CD4-positive, alpha-beta T cell (primary cell): Measurements from ENCODE around the gene CCL17. TPM values are rescaled to one million over a fixed set of nuclear protein-coding genes. Genes with fewer than 3 reads are reported as not detected.

ENCODE experiments used
- ATAC-seq: fragments of 200-7000 bp; cut with Tn5 transposase; one replicate; pipeline ENCODE4 v1.10.0; 2022; ENCODE audit warnings: mild to moderate bottlenecking; ENCODE audit not compliant: poor library complexity
- CTCF ChIA-PET: fragments of 350-600 bp; sonication (Branson Sonifier 250); formaldehyde crosslinking; loops from one replicate; lab custom pipeline; 2021; ENCODE audit warnings: antibody characterized with exemption, inconsistent platforms; lab: Charles Lee
- POLR2A ChIA-PET: fragments of 350-600 bp; sonication (Branson Sonifier 250); formaldehyde crosslinking; loops from one replicate; lab custom pipeline; 2021; ENCODE audit warnings: antibody characterized with exemption, inconsistent platforms; lab: Charles Lee
- DNase-seq, 14 experiments: peaks; one replicate each; pipeline ENCODE4 v3.0.0-alpha.2; 2013 to 2020; ENCODE audit warnings: mixed read lengths in 2 of 14
- H3K27ac ChIP-seq, 2 donors: one replicate each; pipeline versions ENCODE4 v1.5.1 to v1.7.0; 2013; ENCODE audit warnings: low read length in 2 of 2, low read depth in 1 of 2, mild to moderate bottlenecking in 1 of 2
- H3K27me3 ChIP-seq, 2 experiments: 1 replicate in 1 of 2; 2 replicates in 1 of 2; pipeline versions ENCODE4 v1.6.1 to v1.7.0; 2013; ENCODE audit warnings: low read length in 2 of 2, control low read depth in 1 of 2, mild to moderate bottlenecking in 1 of 2, moderate library complexity in 1 of 2; ENCODE audit not compliant: insufficient read depth in 2 of 2, control insufficient read depth in 1 of 2
- H3K36me3 ChIP-seq: one replicate; pipeline ENCODE4 v1.6.1; 2013; ENCODE audit warnings: low read length, control low read depth; ENCODE audit not compliant: insufficient read depth
- H3K4me1 ChIP-seq: one replicate; pipeline ENCODE4 v1.6.1; 2013; ENCODE audit warnings: low read length, control low read depth; ENCODE audit not compliant: insufficient read depth
- H3K4me3 ChIP-seq: one replicate; pipeline ENCODE4 v1.5.1; 2013; ENCODE audit warnings: mild to moderate bottlenecking, low read length, moderate library complexity
- H3K9me3 ChIP-seq, 2 experiments: 1 replicate in 1 of 2; 2 replicates in 1 of 2; pipeline versions ENCODE4 v1.6.1 to v1.7.0; 2013; ENCODE audit warnings: low read length in 2 of 2, mild to moderate bottlenecking in 2 of 2, control low read depth in 1 of 2, moderate library complexity in 1 of 2; ENCODE audit not compliant: control insufficient read depth in 1 of 2, insufficient read depth in 1 of 2
- H3K27ac Mint-ChIP-seq: one replicate; pipeline ENCODE4 v1.8.0; 2020; ENCODE audit warnings: mixed read lengths
- H3K27me3 Mint-ChIP-seq: one replicate; pipeline ENCODE4 v1.8.0; 2021; ENCODE audit warnings: mixed read lengths
- H3K36me3 Mint-ChIP-seq: one replicate; pipeline ENCODE4 v1.8.0; 2021; ENCODE audit warnings: low read depth, mixed read lengths
- H3K4me1 Mint-ChIP-seq: one replicate; pipeline ENCODE4 v1.8.0; 2021; ENCODE audit warnings: low read depth, mixed read lengths
- H3K4me3 Mint-ChIP-seq: one replicate; pipeline ENCODE4 v1.8.0; 2020; ENCODE audit warnings: mild to moderate bottlenecking, mixed read lengths
- H3K9me3 Mint-ChIP-seq: one replicate; pipeline ENCODE4 v1.8.0; 2020; ENCODE audit warnings: mixed read lengths
- intact Hi-C, 2 experiments: fragments of 100-400 bp; cut with DNase I in 1 of 2; cut with micrococcal nuclease in 1 of 2; formaldehyde crosslinking; loops; one replicate each; pipeline versions ENCODE4 v1.15.1 to v1.9.0; 2023 to 2025; cut with DNase I, micrococcal nuclease
- total RNA-seq, 174 experiments: library from RNA in 2 of 174; stranded (reverse) in 2 of 174; gene quantifications; one replicate each; pipeline ENCODE4 v1.2.3 and lab custom pipeline; 2021 to 2026
- TF ChIP-seq, protein P1 (sequence below): fragments of 200-600 bp; IDR thresholded peaks from one replicate; pipeline ENCODE4 v1.8.0; 2022; ENCODE audit warnings: antibody characterized with exemption, mild to moderate bottlenecking

CCL17 gene
- total RNA-seq, 2 experiments from 2014 or later, result not detected

DNA sequence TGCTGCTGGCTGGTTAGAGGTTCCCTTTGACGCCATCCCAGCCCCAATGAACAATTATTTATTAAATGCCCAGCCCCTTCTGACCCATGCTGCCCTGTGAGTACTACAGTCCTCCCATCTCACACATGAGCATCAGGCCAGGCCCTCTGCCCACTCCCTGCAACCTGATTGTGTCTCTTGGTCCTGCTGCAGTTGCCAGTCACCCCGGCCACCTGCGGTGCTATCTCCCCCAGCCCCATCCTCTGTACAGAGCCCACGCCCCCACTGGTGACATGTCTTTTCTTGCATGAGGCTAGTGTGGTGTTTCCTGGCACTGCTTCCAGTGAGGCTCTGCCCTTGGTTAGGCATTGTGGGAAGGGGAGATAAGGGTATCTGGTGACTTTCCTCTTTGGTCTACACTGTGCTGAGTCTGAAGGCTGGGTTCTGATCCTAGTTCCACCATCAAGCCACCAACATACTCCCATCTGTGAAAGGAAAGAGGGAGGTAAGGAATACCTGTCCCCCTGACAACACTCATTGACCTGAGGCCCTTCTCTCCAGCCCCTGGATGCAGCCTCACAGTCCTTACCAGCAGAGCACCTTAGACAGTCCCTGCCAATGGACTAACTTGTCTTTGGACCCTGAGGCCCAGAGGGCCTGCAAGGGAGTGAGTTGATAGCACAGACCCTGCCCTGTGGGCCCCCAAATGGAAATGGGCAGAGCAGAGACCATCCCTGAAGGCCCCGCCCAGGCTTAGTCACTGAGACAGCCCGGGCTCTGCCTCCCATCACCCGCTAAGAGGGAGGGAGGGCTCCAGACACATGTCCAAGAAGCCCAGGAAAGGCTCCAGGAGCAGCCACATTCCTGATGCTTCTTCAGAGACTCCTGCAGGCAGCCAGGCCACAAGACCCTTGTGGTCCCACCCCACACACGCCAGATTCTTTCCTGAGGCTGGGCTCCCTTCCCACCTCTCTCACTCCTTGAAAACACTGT, 21.0 kb upstream of the CCL17 start:
- Histone ChIP-seq H3K9me3 (no peaks in the 10 kb centered on the region), H3K4me3 (no peak overlapping the region), H3K36me3 (no peaks in the 10 kb centered on the region), H3K27me3 (peaks cover 0 to 2% of the 10 kb centered on the region in 2 experiments), H3K4me1 (peaks cover 4% of the 10 kb centered on the region), H3K27ac (no peak overlapping the region)
- Mint-ChIP-seq H3K4me3 (no peak overlapping the region), H3K9me3 (no peaks in the 10 kb centered on the region), H3K27me3 (no peaks in the 10 kb centered on the region), H3K4me1 (no peaks in the 10 kb centered on the region), H3K27ac (no peak overlapping the region), H3K36me3 (no peaks in the 10 kb centered on the region)
- ChIA-PET CTCF (no interaction called here), POLR2A (no interaction called here)
- TF ChIP-seq, protein P1, sequence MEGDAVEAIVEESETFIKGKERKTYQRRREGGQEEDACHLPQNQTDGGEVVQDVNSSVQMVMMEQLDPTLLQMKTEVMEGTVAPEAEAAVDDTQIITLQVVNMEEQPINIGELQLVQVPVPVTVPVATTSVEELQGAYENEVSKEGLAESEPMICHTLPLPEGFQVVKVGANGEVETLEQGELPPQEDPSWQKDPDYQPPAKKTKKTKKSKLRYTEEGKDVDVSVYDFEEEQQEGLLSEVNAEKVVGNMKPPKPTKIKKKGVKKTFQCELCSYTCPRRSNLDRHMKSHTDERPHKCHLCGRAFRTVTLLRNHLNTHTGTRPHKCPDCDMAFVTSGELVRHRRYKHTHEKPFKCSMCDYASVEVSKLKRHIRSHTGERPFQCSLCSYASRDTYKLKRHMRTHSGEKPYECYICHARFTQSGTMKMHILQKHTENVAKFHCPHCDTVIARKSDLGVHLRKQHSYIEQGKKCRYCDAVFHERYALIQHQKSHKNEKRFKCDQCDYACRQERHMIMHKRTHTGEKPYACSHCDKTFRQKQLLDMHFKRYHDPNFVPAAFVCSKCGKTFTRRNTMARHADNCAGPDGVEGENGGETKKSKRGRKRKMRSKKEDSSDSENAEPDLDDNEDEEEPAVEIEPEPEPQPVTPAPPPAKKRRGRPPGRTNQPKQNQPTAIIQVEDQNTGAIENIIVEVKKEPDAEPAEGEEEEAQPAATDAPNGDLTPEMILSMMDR, result no peak
- DNase-seq, result peak in 1 of 14 experiments; percentile 6
- intact Hi-C loops, result no loop called here
- ATAC-seq, result no peak

DNA sequence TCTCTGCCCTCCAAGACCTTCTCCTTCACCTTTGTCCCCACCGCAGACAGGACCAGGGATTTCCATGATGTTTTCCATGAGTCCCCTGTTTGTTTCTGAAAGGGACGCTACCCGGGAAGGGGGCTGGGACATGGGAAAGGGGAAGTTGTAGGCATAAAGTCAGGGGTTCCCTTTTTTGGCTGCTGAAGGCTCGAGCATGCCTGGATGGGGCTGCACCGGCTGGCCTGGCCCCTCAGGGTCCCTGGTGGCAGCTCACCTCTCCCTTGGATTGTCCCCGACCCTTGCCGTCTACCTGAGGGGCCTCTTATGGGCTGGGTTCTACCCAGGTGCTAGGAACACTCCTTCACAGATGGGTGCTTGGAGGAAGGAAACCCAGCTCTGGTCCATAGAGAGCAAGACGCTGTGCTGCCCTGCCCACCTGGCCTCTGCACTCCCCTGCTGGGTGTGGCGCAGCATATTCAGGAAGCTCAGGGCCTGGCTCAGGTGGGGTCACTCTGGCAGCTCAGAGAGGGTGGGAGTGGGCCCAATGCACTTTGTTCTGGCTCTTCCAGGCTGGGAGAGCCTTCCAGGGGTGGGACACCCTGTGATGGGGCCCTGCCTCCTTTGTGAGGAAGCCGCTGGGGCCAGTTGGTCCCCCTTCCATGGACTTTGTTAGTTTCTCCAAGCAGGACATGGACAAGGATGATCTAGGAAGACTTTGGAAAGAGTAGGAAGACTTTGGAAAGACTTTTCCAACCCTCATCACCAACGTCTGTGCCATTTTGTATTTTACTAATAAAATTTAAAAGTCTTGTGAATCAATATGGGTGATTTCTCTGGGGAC, 20.1 kb upstream of the CCL17 start:
- Histone ChIP-seq H3K27me3 (peaks cover 0 to 2% of the 10 kb centered on the region in 2 experiments), H3K4me1 (peaks cover 4% of the 10 kb centered on the region), H3K36me3 (no peaks in the 10 kb centered on the region), H3K9me3 (no peaks in the 10 kb centered on the region), H3K27ac (no peak overlapping the region), H3K4me3 (no peak overlapping the region)
- ChIA-PET POLR2A (no interaction called here), CTCF (no interaction called here)
- Mint-ChIP-seq H3K9me3 (no peaks in the 10 kb centered on the region), H3K27ac (no peak overlapping the region), H3K4me1 (no peaks in the 10 kb centered on the region), H3K27me3 (no peaks in the 10 kb centered on the region), H3K36me3 (no peaks in the 10 kb centered on the region), H3K4me3 (no peak overlapping the region)
- ATAC-seq (no peak), DNase-seq (peak in 2 of 14 experiments; percentile 27 to 29)
- TF ChIP-seq, protein P1, result no peak
- intact Hi-C loops, result no loop called here

DNA sequence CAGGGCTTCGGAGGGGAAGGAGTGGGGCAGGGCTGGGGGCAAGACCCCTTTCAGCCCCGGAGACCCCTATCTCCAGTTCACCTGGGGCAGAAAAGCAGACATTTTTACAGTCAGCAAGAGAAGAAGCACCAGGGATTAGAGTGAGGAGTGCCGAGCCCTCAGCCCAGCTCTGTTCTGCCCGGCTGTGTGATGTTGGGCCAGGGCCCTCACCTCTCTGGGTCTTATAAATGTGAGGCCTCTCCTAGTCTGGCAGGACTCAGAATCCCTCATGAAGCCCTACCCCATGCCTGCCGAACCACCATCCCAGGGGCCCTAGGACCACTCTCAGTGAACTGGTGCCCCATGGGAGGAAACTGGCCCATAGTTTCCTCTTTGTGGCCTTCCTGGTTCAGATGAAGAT, 19.5 kb upstream of the CCL17 start:
- no peak overlapping the region for H3K27ac ChIP-seq
- TF ChIP-seq, protein P1, result no peak
- peaks cover 0 to 2% of the 10 kb centered on the region in 2 experiments for H3K27me3 ChIP-seq
- H3K4me1 ChIP-seq, result peaks cover 4% of the 10 kb centered on the region
- ChIA-PET CTCF (no interaction called here), POLR2A (no interaction called here)
- no peaks in the 10 kb centered on the region for H3K9me3 ChIP-seq
- no peak overlapping the region for H3K4me3 Mint-ChIP-seq
- ATAC-seq, result no peak
- H3K4me3 ChIP-seq, result no peak overlapping the region
- H3K36me3 ChIP-seq, result no peaks in the 10 kb centered on the region
- no peaks in the 10 kb centered on the region for H3K4me1 Mint-ChIP-seq
- no peaks in the 10 kb centered on the region for H3K27me3 Mint-ChIP-seq
- no peaks in the 10 kb centered on the region for H3K36me3 Mint-ChIP-seq
- no peaks in the 10 kb centered on the region for H3K9me3 Mint-ChIP-seq
- no peak overlapping the region for H3K27ac Mint-ChIP-seq
- no peak for DNase-seq
- intact Hi-C loops, result no loop called here
